Inflammatory macrophage (primary cell): Measurements from ENCODE around the gene CBS.
A peak's percentile ranks its signal among the peaks of the same experiment; 100 is the strongest.
"Not testable (repeated sequence)": the region's sequence is repeated elsewhere in the genome, so short reads cannot be mapped to it uniquely, and the experiment has no call there.

ENCODE experiments used
- DNase-seq, 2 donors: peaks; one replicate each; pipeline ENCODE4 v3.0.0-alpha.2; 2020 to 2022
- total RNA-seq, 18 experiments: gene quantifications; one replicate each; lab custom pipeline; 2026; ENCODE audit warnings: mixed read lengths in 6 of 18, inconsistent platforms in 2 of 18; lab: John Stamatoyannopoulos, UW

Gene CBS
- total RNA-seq: 0.40 to 5.8 (median 2.0) reads per million in 18 experiments

DNA sequence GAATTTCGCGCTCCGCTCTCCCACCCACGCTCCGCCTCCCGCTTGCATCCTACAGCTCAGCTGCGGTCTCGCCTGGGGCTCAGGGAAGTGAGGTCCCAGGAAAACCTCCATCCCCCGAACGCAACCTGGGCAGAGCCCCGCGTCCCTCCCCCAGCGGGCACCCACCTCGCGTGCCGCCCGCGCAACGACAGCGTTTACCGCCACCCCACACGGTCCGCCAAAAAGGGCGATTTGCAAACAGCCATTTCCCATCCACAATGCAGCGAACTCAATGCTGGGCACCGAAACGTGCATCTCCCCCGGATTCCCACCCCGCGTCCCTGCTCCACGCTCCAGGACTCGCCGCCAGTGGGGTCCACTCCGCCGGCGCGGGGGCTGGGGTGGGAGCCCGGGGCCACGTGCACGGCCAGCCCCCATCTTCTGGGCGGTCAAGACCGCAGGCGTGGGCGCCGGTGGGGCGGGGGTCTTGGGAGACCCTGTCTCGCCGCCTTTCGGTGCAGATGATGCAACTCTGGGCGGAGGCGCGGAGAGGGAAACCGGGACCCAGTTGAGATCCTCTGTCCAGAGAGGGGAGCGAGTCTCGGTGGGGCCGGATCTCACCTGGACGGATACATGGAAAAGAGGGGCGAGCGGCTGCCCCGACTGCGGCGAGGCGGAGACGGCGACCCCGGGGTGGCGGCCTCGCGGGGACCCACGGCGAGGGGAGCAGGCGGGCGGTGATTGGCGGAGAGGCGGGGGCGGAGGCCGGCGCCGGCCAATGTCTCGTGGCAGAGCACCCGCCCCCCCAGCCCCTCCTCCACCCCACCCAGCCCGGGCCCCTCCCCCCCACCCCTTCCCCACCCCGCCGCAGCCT is at the start of gene CBS:
TSS of gene CBS (minus strand) at position 666 of the 853 bp plus-strand sequence. CDS start 3,642 bp downstream, outside the sequence.
- DNase-seq: not testable (repeated sequence)

DNA sequence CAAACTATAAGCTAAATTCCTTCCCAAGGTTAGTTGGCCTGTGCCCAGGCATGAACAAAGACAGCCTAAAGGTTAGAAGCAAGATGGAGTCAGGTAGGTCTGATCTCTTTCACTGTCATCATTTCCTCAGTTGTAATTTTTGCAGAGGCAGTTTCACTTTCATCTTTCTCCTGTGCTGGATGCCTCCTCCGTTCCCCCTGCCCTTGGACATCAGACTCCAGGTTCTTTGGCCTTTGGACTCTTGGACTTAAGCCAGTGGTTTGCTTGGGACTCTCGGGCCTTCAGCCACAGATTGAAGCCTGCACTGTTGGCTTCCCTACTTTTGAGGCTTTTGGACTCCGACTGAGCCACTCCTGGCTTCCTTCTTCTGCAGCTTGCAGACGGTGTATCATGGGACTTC is 40.3 kb upstream of the CBS start:
- DNase-seq: not testable (repeated sequence)

DNA sequence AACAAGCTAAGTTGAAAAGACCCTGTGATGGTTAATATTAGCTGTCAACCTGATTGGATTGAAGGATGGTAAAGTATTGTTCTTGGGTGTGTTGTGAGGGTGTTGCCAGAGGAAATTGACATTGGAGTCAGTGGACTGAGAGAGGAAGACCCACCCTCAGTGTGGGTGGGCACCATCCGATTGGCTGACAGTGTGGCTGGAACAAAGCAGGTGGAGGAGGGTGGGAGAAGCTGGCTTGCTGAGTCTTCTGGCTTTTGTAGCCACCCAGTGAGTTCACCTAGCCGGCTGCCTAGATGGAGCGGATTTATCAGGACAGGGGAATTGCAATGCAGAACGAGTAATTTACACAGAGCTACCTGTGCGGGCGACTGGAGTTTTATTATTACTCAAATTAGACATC is 38.8 kb upstream of the CBS start:
- DNase-seq: not testable (repeated sequence)

DNA sequence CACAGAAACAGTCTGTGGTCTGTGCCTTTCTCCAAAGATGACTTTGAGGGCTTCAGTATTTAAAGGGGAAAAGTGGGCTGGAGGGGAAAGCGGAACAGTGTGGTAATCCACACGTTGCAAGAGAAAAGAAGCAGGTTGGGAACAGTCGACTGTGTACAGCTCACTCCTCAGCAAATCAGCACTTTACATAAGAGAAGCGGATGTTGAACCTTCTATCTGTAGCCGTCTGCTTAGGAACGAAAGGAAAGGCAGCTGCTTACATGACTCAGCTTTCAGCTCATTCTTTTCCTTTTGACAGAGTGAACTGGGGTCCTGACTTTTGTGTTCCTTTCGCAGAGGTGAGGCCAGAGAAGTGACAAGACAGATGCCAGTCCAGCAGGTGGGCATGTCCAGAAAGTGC is 33.4 kb upstream of the CBS start:
- not testable (repeated sequence) for DNase-seq

- DNase-seq: not testable (repeated sequence)
Observed at GRCh38 chr21:43108177-43108576, 32.5 kb upstream of the CBS start.

DNA sequence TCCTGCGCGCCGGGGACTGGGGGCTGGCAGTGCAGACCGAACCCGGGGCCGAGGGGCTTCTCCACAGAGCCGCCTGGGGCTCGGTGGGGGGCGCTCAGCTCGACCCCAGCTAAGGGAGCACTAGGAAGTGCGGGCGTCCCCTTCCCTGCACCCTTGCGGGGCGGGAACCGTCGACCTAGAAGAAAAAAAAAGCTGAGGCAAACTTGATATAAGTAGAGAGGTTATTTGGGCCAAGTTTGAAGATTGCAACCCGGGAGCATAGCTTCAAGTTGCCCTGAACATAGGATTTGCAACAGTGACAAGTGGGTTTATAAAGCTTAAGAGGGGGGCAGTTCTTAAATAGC is 32.1 kb upstream of the CBS start:
- not testable (repeated sequence) for DNase-seq

GRCh38 chr21:43106965-43107793 is 31.5 kb upstream of the CBS start, which contains the start of gene U2AF1:
TSS of gene U2AF1 (minus strand) at chr21:43107570. CDS start at chr21:43107494, 76 bp downstream.
- peak; percentile 0 to 1 for DNase-seq

DNA sequence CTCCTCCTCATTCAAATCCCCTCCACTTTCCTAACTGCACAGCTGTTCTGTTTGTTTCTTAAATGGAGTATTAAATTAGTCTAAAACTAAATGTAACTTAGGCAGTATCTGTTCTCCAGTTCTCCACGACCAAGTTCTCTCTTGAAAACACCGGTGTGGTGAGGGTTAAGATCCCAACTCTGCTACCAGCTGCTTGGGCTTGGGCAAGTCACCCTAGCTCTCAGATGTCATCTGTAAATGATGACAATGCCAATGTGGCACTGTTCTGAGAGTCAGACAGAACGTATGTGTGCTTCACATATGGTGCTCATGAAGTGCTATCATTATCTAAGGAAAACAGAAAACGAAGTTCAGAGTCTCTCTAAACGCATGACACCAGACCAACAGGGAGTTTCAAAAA is 29.0 kb upstream of the CBS start:
- not testable (repeated sequence) for DNase-seq

- not testable (repeated sequence) for DNase-seq
Observed at GRCh38 chr21:43102281-43102680, 26.6 kb upstream of the CBS start.

DNA sequence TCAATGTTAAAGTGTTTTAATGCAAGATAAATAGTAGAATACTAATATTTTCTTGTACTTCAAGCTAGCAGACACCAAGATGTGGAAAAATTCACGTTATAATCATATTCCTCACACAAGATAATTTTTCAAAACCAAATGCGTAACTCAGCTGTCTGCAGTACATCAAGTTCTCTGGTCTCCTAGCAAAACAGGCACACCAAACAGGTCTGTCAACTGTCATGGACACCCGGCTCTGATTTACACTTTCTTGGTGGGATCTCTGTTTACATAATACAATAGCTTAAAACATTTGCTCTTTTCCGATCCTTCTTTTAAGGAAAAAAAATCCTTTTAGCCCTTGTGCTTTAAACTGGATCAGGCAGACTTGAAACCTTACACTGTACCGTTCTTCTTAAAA is 26.0 kb upstream of the CBS start:
- not testable (repeated sequence) for DNase-seq

GRCh38 chr21:43101000-43101399 is 25.4 kb upstream of the CBS start:
- not testable (repeated sequence) for DNase-seq

GRCh38 chr21:43091979-43092614 is 16.5 kb upstream of the CBS start:
- not testable (repeated sequence) for DNase-seq

- not testable (repeated sequence) for DNase-seq
Observed at GRCh38 chr21:43090947-43091346, 15.3 kb upstream of the CBS start.

DNA sequence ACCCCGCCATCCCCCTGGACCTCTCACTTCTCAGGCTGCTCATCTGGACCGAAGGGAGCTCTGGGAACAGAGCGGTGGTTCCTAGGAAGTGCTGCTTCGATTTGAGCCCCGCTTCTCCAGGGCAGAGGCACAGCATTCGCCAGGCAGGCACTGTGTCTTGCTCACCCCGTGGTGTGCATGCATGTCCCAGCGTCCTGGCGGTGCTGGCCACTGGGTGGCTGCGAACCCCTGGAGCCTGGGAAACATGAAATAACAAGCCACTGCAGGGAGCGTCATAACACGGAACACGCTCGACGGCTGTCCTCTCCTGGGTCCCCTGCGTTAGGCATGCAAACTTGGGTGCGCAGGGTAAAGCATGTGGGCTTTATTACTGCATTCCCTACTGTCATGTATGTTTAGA is 13.8 kb upstream of the CBS start:
- DNase-seq: not testable (repeated sequence)

DNA sequence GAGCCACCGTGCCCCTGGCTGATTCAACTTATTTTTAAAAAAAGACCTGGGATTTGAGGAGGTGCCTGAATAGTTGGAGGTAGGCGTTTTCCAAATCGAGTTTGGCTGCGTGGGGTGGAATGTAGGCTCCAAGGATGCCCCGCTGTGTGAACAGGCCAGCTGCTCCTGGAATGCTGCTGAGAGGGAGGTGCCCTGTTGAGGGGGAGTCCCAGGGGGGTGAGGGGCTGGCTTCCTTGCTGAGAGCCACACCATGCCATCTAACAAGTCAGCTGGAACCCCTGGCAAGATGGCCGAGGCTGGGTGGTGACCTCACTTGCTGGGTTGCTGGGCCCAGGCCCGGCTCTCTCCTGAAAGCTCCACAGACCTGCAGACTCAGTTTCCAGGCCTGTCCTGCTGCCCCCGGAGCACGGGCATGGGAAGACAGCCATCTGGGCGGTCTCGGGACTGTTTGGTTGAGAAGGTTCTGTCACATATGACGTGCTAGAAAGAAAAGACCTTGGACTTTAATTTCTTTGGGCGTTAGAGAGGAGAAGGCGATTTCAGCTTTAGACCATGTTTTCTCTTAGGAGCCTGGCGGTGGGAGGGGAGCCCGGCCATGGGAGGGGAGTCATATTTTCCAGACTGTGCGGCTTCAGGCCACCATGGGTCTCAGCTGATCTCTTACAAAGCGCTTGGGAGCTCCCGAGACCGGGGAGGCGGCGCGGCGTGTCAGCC is 7.1 kb upstream of the CBS start:
- not testable (repeated sequence) for DNase-seq

DNA sequence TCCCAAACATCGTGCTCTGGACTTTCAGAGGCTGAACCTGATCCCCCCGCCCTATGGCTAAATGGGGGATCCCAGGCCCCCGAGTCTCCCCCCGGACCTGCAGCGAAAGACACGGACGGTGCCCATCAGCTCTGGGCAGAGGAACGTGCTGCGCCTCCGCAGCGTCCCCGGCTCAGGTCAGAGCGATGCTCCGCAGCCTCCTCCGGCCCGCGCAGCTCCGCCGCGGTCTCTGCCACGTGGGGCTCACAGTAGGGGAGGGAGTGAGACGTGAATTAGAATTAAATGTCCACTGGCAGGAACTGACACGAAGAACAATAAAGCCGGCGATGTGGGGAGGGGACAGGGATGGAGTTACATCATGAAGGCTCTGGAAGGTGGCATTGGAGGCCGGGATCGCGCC is 1.0 kb upstream of the CBS start:
- not testable (repeated sequence) for DNase-seq

GRCh38 chr21:43076023-43076637 is 495 bp upstream of the CBS start:
- DNase-seq: not testable (repeated sequence)

- not testable (repeated sequence) for DNase-seq
Observed at GRCh38 chr21:43074401-43075169, 1.1 kb downstream of the CBS start.

DNA sequence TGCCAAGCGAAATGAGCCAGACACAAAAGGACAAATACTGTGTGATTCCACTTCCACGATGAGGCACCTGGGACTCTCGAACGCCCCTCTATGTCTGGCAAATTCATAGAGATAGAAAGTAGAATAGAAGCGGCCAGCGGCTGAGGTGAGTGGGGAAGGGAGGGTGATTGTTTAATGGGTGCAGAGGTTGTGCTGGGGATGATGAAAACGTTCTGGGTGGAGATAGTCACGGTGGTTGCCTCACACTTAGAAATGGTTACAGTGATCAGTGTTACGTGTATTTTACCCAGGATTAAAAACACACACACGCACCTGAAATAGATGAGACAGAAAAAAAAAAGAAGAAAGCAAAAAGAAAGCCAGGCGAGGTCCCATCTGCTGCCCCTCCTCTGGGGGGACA is 2.9 kb downstream of the CBS start:
- not testable (repeated sequence) for DNase-seq

- not testable (repeated sequence) for DNase-seq
Observed at GRCh38 chr21:43069682-43070081, 6.0 kb downstream of the CBS start.

GRCh38 chr21:43068065-43068464 is 7.6 kb downstream of the CBS start:
- DNase-seq: not testable (repeated sequence)
